DOHH2 (cell line): ENCODE measurements around the gene HSPG2.

Experiments
- H3F3A ChIP-seq: fragments of 200-600 bp; sonication (generic), shearing (Covaris generic); 2 replicates; pipeline ENCODE4 v1.6.0; 2016; ENCODE audit warnings: antibody characterized with exemption, mild to moderate bottlenecking; ENCODE audit not compliant: control insufficient read depth, insufficient read depth
- H3K27ac ChIP-seq: fragments of 200-600 bp; sonication (generic); 2 replicates; pipeline ENCODE4 v1.5.1; 2014; ENCODE audit warnings: low read depth, mild to moderate bottlenecking, low read length, moderate library complexity
- H3K27me3 ChIP-seq: fragments of 200-600 bp; sonication (generic); 2 replicates; pipeline ENCODE4 v1.6.1; 2014; ENCODE audit warnings: mild to moderate bottlenecking, low read length, mixed read lengths; ENCODE audit not compliant: control insufficient read depth
- H3K36me3 ChIP-seq: fragments of 200-600 bp; sonication (generic); 2 replicates; pipeline ENCODE4 v1.6.1; 2014; ENCODE audit warnings: mild to moderate bottlenecking, low read length, moderate library complexity, mixed read lengths; ENCODE audit not compliant: control insufficient read depth
- H3K4me1 ChIP-seq: fragments of 200-600 bp; sonication (generic); 2 replicates; pipeline ENCODE4 v1.6.1; 2014; ENCODE audit warnings: mild to moderate bottlenecking, low read length, mixed read lengths; ENCODE audit not compliant: control insufficient read depth
- H3K4me2 ChIP-seq: fragments of 200-600 bp; sonication (generic); 2 replicates; pipeline ENCODE4 v1.6.0; 2014; ENCODE audit warnings: mild to moderate bottlenecking, low read length, moderate library complexity
- H3K4me3 ChIP-seq: fragments of 200-600 bp; sonication (generic); 2 replicates; pipeline ENCODE4 v1.5.1; 2014; ENCODE audit warnings: mild to moderate bottlenecking, low read length, mixed read lengths
- H3K79me2 ChIP-seq: fragments of 200-600 bp; sonication (generic); 2 replicates; pipeline ENCODE4 v1.6.1; 2014; ENCODE audit warnings: mild to moderate bottlenecking, low read length, mixed read lengths; ENCODE audit not compliant: control insufficient read depth
- H3K9me2 ChIP-seq: fragments of 200-600 bp; sonication (generic); replicated peaks from 2 replicates; pipeline ENCODE4 v1.6.1; 2014; ENCODE audit warnings: mild to moderate bottlenecking, low read length, mixed read lengths; ENCODE audit not compliant: control insufficient read depth
- H3K9me3 ChIP-seq: fragments of 200-600 bp; sonication (generic); 2 replicates; pipeline ENCODE4 v1.6.1; 2014; ENCODE audit warnings: antibody characterized with exemption, low read length, mixed read lengths; ENCODE audit not compliant: control insufficient read depth, insufficient read depth
- H4K20me1 ChIP-seq: fragments of 200-600 bp; sonication (generic); 2 replicates; pipeline ENCODE4 v1.6.0; 2014; ENCODE audit warnings: low read depth, mild to moderate bottlenecking, antibody characterized with exemption, low read length, moderate library complexity; ENCODE audit not compliant: control insufficient read depth, insufficient read depth
- EZH2phosphoT487 ChIP-seq: fragments of 200-600 bp; sonication (generic); IDR thresholded peaks from 2 replicates; pipeline ENCODE4 v1.6.1; 2017; ENCODE audit warnings: borderline replicate concordance, mild to moderate bottlenecking, antibody characterized with exemption, low read length, moderate library complexity, mixed read lengths
- TF ChIP-seq, protein P1 (sequence below): fragments of 200-600 bp; sonication (generic); IDR thresholded peaks from one replicate; pipeline ENCODE4 v1.5.1; 2014; ENCODE audit warnings: antibody characterized with exemption, mild to moderate bottlenecking, low read depth, low read length; ENCODE audit not compliant: poor library complexity, severe bottlenecking

HSPG2 gene

DNA sequence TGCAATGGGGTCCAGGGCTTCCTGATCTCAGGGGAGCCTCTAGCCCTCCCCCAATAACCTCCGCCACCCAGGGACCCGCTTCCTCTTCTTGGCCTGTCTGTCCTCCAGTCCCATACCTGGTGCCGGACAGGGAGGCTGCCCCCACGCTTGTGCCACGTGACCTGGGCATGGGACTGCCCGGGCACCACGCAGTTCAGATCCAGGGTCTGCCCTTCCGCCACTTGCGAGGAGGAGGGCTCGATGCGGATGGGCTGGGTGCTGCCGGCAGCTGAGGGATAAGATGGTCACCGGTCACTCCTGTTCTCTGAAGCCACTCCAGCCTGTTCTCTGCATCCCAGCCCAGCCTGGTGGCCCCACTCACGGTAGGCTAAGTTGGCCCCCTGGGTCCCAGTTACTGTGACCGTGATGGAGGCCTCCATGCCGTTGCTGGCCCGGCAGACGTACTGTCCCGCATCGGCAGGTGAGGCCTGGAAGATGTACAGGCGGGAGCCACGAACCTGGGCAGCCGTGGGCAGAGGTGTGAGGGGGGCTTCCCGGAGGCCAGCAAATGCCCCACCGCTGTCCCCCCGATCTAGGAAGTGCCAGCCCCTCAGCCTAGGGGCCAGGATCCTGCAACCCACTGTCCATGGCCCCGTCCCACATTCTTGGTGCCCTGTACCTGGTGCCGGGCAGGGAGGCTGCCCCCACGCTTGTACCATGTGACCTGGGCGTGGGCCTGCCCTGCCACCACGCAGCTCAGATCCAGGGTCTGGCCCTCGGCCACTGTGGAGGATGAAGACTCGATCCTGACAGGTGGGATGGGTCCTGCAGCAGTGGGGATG is 85.5 kb downstream of the HSPG2 start:
- Histone ChIP-seq H3K27ac (no peak overlapping the region), H3K79me2 (no peaks in the 10 kb centered on the region), H3F3A (no peaks in the 10 kb centered on the region), H3K4me3 (no peak overlapping the region), H3K36me3 (no peaks in the 10 kb centered on the region), H3K9me2 (no peaks in the 10 kb centered on the region), H3K4me2 (no peak overlapping the region), H3K9me3 (no peaks in the 10 kb centered on the region), H4K20me1 (no peaks in the 10 kb centered on the region), H3K4me1 (no peaks in the 10 kb centered on the region), H3K27me3 (no peaks in the 10 kb centered on the region)
- TF ChIP-seq, protein P1, sequence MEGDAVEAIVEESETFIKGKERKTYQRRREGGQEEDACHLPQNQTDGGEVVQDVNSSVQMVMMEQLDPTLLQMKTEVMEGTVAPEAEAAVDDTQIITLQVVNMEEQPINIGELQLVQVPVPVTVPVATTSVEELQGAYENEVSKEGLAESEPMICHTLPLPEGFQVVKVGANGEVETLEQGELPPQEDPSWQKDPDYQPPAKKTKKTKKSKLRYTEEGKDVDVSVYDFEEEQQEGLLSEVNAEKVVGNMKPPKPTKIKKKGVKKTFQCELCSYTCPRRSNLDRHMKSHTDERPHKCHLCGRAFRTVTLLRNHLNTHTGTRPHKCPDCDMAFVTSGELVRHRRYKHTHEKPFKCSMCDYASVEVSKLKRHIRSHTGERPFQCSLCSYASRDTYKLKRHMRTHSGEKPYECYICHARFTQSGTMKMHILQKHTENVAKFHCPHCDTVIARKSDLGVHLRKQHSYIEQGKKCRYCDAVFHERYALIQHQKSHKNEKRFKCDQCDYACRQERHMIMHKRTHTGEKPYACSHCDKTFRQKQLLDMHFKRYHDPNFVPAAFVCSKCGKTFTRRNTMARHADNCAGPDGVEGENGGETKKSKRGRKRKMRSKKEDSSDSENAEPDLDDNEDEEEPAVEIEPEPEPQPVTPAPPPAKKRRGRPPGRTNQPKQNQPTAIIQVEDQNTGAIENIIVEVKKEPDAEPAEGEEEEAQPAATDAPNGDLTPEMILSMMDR, result no peak
- TF ChIP-seq EZH2phosphoT487, result no peak

DNA sequence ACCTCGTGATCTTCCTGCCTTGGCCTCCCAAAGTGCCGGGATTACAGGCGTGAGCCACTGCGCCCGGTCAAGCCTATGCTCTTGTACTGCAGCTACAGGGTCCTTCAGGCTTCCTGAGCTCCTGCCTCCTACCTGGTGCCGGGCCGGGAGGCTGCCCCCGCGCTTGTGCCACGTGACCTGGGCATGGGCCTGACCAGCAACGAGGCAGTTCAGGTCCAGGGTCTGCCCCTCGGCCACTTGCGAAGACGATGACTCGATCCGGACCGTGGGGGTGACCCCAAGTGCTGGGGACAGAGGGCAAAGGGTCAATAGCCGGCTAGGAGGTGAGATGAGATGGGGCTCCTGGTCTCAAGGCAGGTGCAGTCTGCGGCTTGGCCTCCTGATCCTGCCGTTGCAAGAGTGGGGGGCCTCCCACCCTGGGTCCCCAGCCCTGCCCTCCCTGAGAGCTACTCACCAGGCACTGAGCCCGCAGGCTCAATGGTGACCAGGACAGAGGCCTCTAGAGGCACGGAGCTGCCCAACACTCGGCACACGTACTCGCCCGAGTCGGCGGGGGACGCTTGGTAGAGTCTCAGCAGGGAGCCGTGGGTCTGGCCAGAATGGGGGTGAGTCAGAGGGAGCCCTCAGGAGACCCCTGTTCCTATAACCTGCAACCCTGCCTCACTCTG is 87.1 kb downstream of the HSPG2 start:
- no peaks in the 10 kb centered on the region for H3K4me1 ChIP-seq
- H3K4me2 ChIP-seq, result no peak overlapping the region
- TF ChIP-seq, protein P1, result no peak
- no peak for TF ChIP-seq EZH2phosphoT487
- no peaks in the 10 kb centered on the region for H3K36me3 ChIP-seq
- no peaks in the 10 kb centered on the region for H3K27me3 ChIP-seq
- no peaks in the 10 kb centered on the region for H4K20me1 ChIP-seq
- no peaks in the 10 kb centered on the region for H3F3A ChIP-seq
- no peak overlapping the region for H3K27ac ChIP-seq
- no peaks in the 10 kb centered on the region for H3K79me2 ChIP-seq
- H3K9me3 ChIP-seq, result no peaks in the 10 kb centered on the region
- no peak overlapping the region for H3K4me3 ChIP-seq
- H3K9me2 ChIP-seq, result no peaks in the 10 kb centered on the region

DNA sequence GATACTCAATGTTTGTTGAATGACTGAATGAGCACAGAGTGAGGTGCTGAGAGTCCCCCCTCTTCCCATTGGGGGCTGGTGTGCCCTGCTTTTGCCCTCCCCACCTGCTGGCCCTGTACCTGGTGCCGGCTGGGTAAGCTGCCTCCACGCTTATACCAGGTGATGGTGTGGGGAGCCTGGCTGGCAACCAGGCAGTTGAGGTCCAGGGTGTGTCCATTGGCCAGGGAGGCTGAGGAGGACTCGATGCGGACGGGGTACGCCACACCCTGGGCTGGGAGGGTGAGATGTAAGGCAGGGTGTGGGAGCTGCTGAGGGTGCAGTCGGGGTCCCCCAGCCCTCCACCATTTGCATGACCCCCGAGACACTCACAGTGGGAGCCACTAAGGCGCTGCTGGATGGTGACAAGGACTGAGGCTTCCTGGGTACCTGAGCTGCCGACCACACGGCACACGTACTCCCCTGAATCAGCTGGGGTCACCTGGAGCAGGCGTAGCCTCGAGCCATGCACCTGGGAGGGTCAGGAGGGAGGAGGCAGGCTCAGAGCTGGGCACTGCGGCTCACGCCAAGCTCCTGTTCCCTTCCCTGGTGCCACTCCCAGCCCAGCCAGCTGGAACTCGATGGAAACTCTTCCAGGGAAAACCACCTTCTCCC is 88.5 kb downstream of the HSPG2 start:
- no peaks in the 10 kb centered on the region for H3F3A ChIP-seq
- no peak overlapping the region for H3K4me3 ChIP-seq
- no peak for TF ChIP-seq EZH2phosphoT487
- TF ChIP-seq, protein P1, result no peak
- no peaks in the 10 kb centered on the region for H3K36me3 ChIP-seq
- no peak overlapping the region for H3K4me2 ChIP-seq
- H4K20me1 ChIP-seq, result no peaks in the 10 kb centered on the region
- no peaks in the 10 kb centered on the region for H3K27me3 ChIP-seq
- no peaks in the 10 kb centered on the region for H3K9me3 ChIP-seq
- H3K9me2 ChIP-seq, result no peaks in the 10 kb centered on the region
- no peaks in the 10 kb centered on the region for H3K79me2 ChIP-seq
- no peak overlapping the region for H3K27ac ChIP-seq
- no peaks in the 10 kb centered on the region for H3K4me1 ChIP-seq
